Right hindlimb (tissue), 1 donor: ENCODE measurements around the gene CYB5A.

Experiments
- DNase-seq: peaks from one replicate; pipeline ENCODE4 v3.0.0-alpha.2; 2018

The CYB5A gene

DNA sequence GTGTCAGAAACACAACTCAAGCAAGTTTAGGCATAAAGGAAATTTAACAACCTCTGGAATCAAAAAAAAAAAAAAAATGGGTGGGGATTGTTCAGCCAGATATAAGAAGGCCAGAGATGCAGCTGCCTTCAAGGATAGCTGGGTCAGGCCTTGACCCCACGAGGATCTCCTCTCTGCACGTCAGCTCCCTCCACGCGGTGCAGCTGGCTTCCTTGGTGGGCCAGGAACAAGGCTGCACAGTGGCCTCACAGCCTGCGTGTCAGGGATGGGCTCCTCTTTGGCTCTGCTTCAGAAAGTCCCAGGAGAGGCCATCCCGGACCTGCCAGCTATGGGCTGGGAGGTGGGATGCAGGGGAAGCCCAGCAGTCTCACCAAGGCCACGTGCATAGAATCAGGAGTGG is 88.0 kb downstream of the CYB5A start:
- no peak for DNase-seq
